ENCODE measurements around the gene ADCYAP1R1. TPM values are rescaled to one million over a fixed set of nuclear protein-coding genes. Genes with fewer than 3 reads are reported as not detected.

Gene ADCYAP1R1
- total RNA-seq, 1 donor from 2014 or later, result 0.39 TPM

- DNase-seq (ENCODE audit: low spot score), result peak; percentile 71
- Histone ChIP-seq H3K4me1 (peaks cover 10% of the 10 kb centered on the region), H2AFZ (replicated peaks) (no peak overlapping the region), H3K27me3 (peaks cover 4% of the 10 kb centered on the region), H3F3A (ENCODE audit: low read depth) (peaks cover 3% of the 10 kb centered on the region), H3K27ac (no peak overlapping the region), H3K9ac (no peak overlapping the region), H3K4me3 (no peak overlapping the region), H3K36me3 (no peaks in the 10 kb centered on the region), H3K79me2 (ENCODE audit: low read depth) (no peaks in the 10 kb centered on the region), H3K9me3 (ENCODE audit: low read depth) (no peaks in the 10 kb centered on the region), H4K20me1 (ENCODE audit: low read depth) (no peaks in the 10 kb centered on the region), H3K4me2 (peak overlapping the region; percentile 47)
- TF ChIP-seq EZH2 (IDR thresholded peaks at IDR 0.05) (no peak), EZH2phosphoT487 (IDR thresholded peaks at IDR 0.05) (no peak)
- TF ChIP-seq, protein P1, sequence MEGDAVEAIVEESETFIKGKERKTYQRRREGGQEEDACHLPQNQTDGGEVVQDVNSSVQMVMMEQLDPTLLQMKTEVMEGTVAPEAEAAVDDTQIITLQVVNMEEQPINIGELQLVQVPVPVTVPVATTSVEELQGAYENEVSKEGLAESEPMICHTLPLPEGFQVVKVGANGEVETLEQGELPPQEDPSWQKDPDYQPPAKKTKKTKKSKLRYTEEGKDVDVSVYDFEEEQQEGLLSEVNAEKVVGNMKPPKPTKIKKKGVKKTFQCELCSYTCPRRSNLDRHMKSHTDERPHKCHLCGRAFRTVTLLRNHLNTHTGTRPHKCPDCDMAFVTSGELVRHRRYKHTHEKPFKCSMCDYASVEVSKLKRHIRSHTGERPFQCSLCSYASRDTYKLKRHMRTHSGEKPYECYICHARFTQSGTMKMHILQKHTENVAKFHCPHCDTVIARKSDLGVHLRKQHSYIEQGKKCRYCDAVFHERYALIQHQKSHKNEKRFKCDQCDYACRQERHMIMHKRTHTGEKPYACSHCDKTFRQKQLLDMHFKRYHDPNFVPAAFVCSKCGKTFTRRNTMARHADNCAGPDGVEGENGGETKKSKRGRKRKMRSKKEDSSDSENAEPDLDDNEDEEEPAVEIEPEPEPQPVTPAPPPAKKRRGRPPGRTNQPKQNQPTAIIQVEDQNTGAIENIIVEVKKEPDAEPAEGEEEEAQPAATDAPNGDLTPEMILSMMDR (IDR thresholded peaks at IDR 0.05), result no peak
- Mint-ChIP-seq H3K9me3 (peaks cover 4% of the 10 kb centered on the region), H3K27me3 (ENCODE audit: insufficient read depth, low read depth) (peaks cover 5% of the 10 kb centered on the region), H3K36me3 (peaks cover 21% of the 10 kb centered on the region), H3K4me3 (no peak overlapping the region), H3K27ac (no peak overlapping the region), H3K4me1 (peaks cover 19% of the 10 kb centered on the region)
Observed at GRCh38 chr7:31091924-31092434, 39.9 kb downstream of the ADCYAP1R1 start.

GRCh38 chr7:31092606-31093005, 40.5 kb downstream of the ADCYAP1R1 start:
- Mint-ChIP-seq H3K36me3 (peaks cover 17% of the 10 kb centered on the region), H3K27me3 (ENCODE audit: insufficient read depth, low read depth) (peaks cover 5% of the 10 kb centered on the region), H3K4me1 (peaks cover 23% of the 10 kb centered on the region), H3K4me3 (no peak overlapping the region), H3K27ac (peak overlapping the region; percentile 17), H3K9me3 (peaks cover 4% of the 10 kb centered on the region)
- Histone ChIP-seq H3K4me1 (peaks cover 10% of the 10 kb centered on the region), H3K27me3 (peaks cover 4% of the 10 kb centered on the region), H3K9me3 (ENCODE audit: low read depth) (no peaks in the 10 kb centered on the region), H4K20me1 (ENCODE audit: low read depth) (no peaks in the 10 kb centered on the region), H3K79me2 (ENCODE audit: low read depth) (no peaks in the 10 kb centered on the region), H2AFZ (replicated peaks) (no peak overlapping the region), H3K27ac (no peak overlapping the region), H3K9ac (no peak overlapping the region), H3K4me3 (no peak overlapping the region), H3K4me2 (no peak overlapping the region), H3F3A (ENCODE audit: low read depth) (peaks cover 3% of the 10 kb centered on the region), H3K36me3 (no peaks in the 10 kb centered on the region)
- DNase-seq (ENCODE audit: low spot score), result no peak
- TF ChIP-seq, protein P1 (IDR thresholded peaks at IDR 0.05), result no peak
- TF ChIP-seq EZH2 (IDR thresholded peaks at IDR 0.05) (no peak), EZH2phosphoT487 (IDR thresholded peaks at IDR 0.05) (no peak)

DNA sequence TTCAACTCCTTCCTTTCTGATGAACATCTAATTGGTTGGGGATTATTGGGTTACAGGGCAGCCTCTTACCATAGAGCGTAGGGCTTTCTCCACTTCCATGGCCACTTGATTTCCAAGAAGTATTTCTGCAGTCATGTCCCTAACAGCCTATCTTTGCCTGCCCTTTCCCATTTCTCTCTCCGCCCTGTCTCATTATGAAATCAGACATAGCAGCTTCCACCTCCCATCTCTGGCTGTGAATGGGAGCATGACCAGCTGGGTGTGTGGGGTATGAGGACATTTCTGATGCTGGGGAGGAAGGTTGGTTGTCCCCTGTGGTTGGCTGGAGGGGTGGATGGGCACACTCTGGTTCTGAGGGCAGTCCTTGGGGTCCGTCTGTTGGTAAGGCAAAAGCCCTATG, 41.2 kb downstream of the ADCYAP1R1 start:
- Histone ChIP-seq H3K4me3 (no peak overlapping the region), H3K9ac (no peak overlapping the region), H3K27me3 (peaks cover 4% of the 10 kb centered on the region), H3K4me1 (peaks cover 10% of the 10 kb centered on the region), H3K27ac (no peak overlapping the region), H2AFZ (replicated peaks) (no peak overlapping the region), H4K20me1 (ENCODE audit: low read depth) (no peaks in the 10 kb centered on the region), H3F3A (ENCODE audit: low read depth) (peaks cover 3% of the 10 kb centered on the region), H3K36me3 (no peaks in the 10 kb centered on the region), H3K4me2 (no peak overlapping the region), H3K9me3 (ENCODE audit: low read depth) (no peaks in the 10 kb centered on the region), H3K79me2 (ENCODE audit: low read depth) (no peaks in the 10 kb centered on the region)
- Mint-ChIP-seq H3K9me3 (peaks cover 4% of the 10 kb centered on the region), H3K27ac (no peak overlapping the region), H3K36me3 (peaks cover 16% of the 10 kb centered on the region), H3K27me3 (ENCODE audit: insufficient read depth, low read depth) (peaks cover 5% of the 10 kb centered on the region), H3K4me1 (peaks cover 23% of the 10 kb centered on the region), H3K4me3 (no peak overlapping the region)
- TF ChIP-seq EZH2phosphoT487 (IDR thresholded peaks at IDR 0.05), result no peak
- TF ChIP-seq EZH2 (IDR thresholded peaks at IDR 0.05), result no peak
- TF ChIP-seq, protein P1 (IDR thresholded peaks at IDR 0.05), result no peak
- no peak for DNase-seq (ENCODE audit: low spot score)
